AG08396 (cell line): Measurements from ENCODE around the gene NALCN.

Experiments
- DNase-seq: peaks from one replicate; pipeline ENCODE4 v3.0.0; 2012; ENCODE audit warnings: low spot score, mixed read lengths

Gene NALCN

GRCh38 chr13:101123028-101123427 lies 293.3 kb downstream of the NALCN start:
- no peak for DNase-seq

- DNase-seq: no peak
Observed at GRCh38 chr13:101121608-101122007, 294.7 kb downstream of the NALCN start.

GRCh38 chr13:101120007-101120406 lies 296.3 kb downstream of the NALCN start:
- DNase-seq: no peak

- DNase-seq: no peak
Observed at GRCh38 chr13:101116826-101117225, 299.5 kb downstream of the NALCN start.

GRCh38 chr13:101116341-101116740 lies 300.0 kb downstream of the NALCN start:
- no peak for DNase-seq

- DNase-seq: no peak
Observed at GRCh38 chr13:101115762-101116171, 300.5 kb downstream of the NALCN start.

- no peak for DNase-seq
Observed at GRCh38 chr13:101111894-101112293, 304.4 kb downstream of the NALCN start.

- DNase-seq: no peak
Observed at GRCh38 chr13:101109005-101109404, 307.3 kb downstream of the NALCN start.

GRCh38 chr13:101098873-101099272 lies 317.4 kb downstream of the NALCN start:
- no peak for DNase-seq

GRCh38 chr13:101092985-101093384 lies 323.3 kb downstream of the NALCN start:
- DNase-seq: peak; percentile 8

- no peak for DNase-seq
Observed at GRCh38 chr13:101090287-101090686, 326.0 kb downstream of the NALCN start.

- DNase-seq: no peak
Observed at GRCh38 chr13:101085551-101085950, 330.8 kb downstream of the NALCN start.

- no peak for DNase-seq
Observed at GRCh38 chr13:101082441-101082840, 333.9 kb downstream of the NALCN start.

GRCh38 chr13:101080616-101081015 lies 335.7 kb downstream of the NALCN start:
- DNase-seq: no peak

- DNase-seq: no peak
Observed at GRCh38 chr13:101065329-101065728, 351.0 kb downstream of the NALCN start.

GRCh38 chr13:101059793-101060192 lies 356.5 kb downstream of the NALCN start:
- no peak for DNase-seq

GRCh38 chr13:101058841-101059240 lies 357.5 kb downstream of the NALCN start:
- DNase-seq: no peak

- no peak for DNase-seq
Observed at GRCh38 chr13:101053301-101054093, 362.8 kb downstream of the NALCN start.

- no peak for DNase-seq
Observed at GRCh38 chr13:101049166-101049850, 367.0 kb downstream of the NALCN start.

GRCh38 chr13:101036546-101036945 lies 379.8 kb downstream of the NALCN start:
- no peak for DNase-seq

- no peak for DNase-seq
Observed at GRCh38 chr13:101035119-101035620, 381.1 kb downstream of the NALCN start.

- DNase-seq: no peak
Observed at GRCh38 chr13:101026736-101027398, 389.4 kb downstream of the NALCN start.

GRCh38 chr13:101026328-101026727 lies 390.0 kb downstream of the NALCN start:
- no peak for DNase-seq
